K562 (cell line): ENCODE results near the gene DHRS2. TPM values are rescaled to one million over a fixed set of nuclear protein-coding genes. Genes with fewer than 3 reads are reported as not detected.
A peak's percentile ranks its signal among the peaks of the same experiment; 100 is the strongest.

Experiments
- ATAC-seq: fragments of 200-7000 bp; cut with Tn5 transposase; 3 replicates; pipeline ENCODE4 v1.9.1; 2020; ENCODE audit warnings: moderate library complexity
- BruUV-seq: library from RNA; stranded (reverse); fragments of 400-500 nt; replicated peaks from 2 replicates; lab custom pipeline; 2021; lab: Mats Ljungman, UMichigan
- CTCF ChIA-PET: fragments of 300-600 bp; formaldehyde crosslinking; extraction: SDS; loops from one replicate; lab custom pipeline; 2021; ENCODE audit warnings: low intra/inter-chr PET ratio; lab: Yijun Ruan, JAX
- POLR2A ChIA-PET: fragments of 300-600, 350-650 bp; sonication (Branson Sonifier 250); formaldehyde crosslinking; extraction: SDS; loops from one replicate; lab custom pipeline; 2021; ENCODE audit warnings: antibody characterized with exemption, inconsistent platforms; lab: Yijun Ruan, JAX
- DNase-seq, 4 experiments: peaks; one replicate each; pipeline versions ENCODE4 v3.0.0 to v3.0.0-alpha.2; 2011 to 2018; ENCODE audit warnings: low spot score in 3 of 4, mixed read lengths in 3 of 4; ENCODE audit errors: extremely low read depth in 1 of 4
- FAIRE-seq: peaks from 2 replicates; lab custom pipeline; 2011; peaks lifted over from hg19 to GRCh38; lab: Jason Lieb, UNC
- H2AFZ ChIP-seq: 2 replicates; pipeline ENCODE4 v1.6.0; 2011; ENCODE audit warnings: low read depth, low read length, control low read depth, inconsistent platforms
- H3K27ac ChIP-seq: fragments of 200-600 bp; 3 replicates; pipeline ENCODE4 v1.8.0; 2011; ENCODE audit warnings: low read depth, mild to moderate bottlenecking, control low read depth, inconsistent platforms, low read length, moderate library complexity, mixed read lengths; ENCODE audit errors: extremely low read depth
- H3K27me3 ChIP-seq, 2 experiments: fragments of 300-600 bp in 1 of 2; 2 replicates in 1 of 2; 3 replicates in 1 of 2; pipeline versions ENCODE4 v1.6.0 to v1.8.0; 2011; ENCODE audit warnings: inconsistent platforms in 2 of 2, low read length in 2 of 2, mild to moderate bottlenecking in 1 of 2, mixed read lengths in 1 of 2, moderate library complexity in 1 of 2; ENCODE audit not compliant: control insufficient read depth in 2 of 2, insufficient read depth in 2 of 2
- H3K36me3 ChIP-seq: fragments of 300-600 bp; 3 replicates; pipeline ENCODE4 v1.8.0; 2011; ENCODE audit warnings: mild to moderate bottlenecking, low read length, inconsistent platforms; ENCODE audit not compliant: control insufficient read depth, insufficient read depth
- H3K4me1 ChIP-seq, 2 experiments: fragments of 200-600 bp in 1 of 2; replicated peaks in 1 of 2; 2 replicates in 1 of 2; 3 replicates in 1 of 2; pipeline versions ENCODE4 v1.5.1 to v1.8.0; 2011; ENCODE audit warnings: inconsistent platforms in 2 of 2, low read length in 2 of 2, mild to moderate bottlenecking in 1 of 2, mixed read lengths in 1 of 2, moderate library complexity in 1 of 2; ENCODE audit not compliant: control insufficient read depth in 2 of 2, insufficient read depth in 2 of 2
- H3K4me2 ChIP-seq: 2 replicates; pipeline ENCODE4 v1.6.1; 2011; ENCODE audit warnings: low read length, control low read depth, inconsistent platforms, mixed read lengths; ENCODE audit not compliant: insufficient read depth
- H3K4me3 ChIP-seq: fragments of 200-600 bp; sonication (generic), shearing (Covaris generic); 2 replicates; pipeline ENCODE4 v1.5.1; 2016; ENCODE audit warnings: control low read depth, inconsistent platforms
- H3K79me2 ChIP-seq: fragments of 200-600 bp; 3 replicates; pipeline ENCODE4 v1.8.0; 2011; ENCODE audit warnings: low read length, inconsistent platforms; ENCODE audit not compliant: control insufficient read depth, insufficient read depth
- H3K9ac ChIP-seq, 2 experiments: 2 replicates each; pipeline versions ENCODE4 v1.6.0 to v1.6.1; 2011; ENCODE audit warnings: low read depth in 2 of 2, low read length in 2 of 2, control low read depth in 1 of 2, inconsistent platforms in 1 of 2, mild to moderate bottlenecking in 1 of 2, mixed read lengths in 1 of 2; ENCODE audit not compliant: insufficient read depth in 1 of 2
- H3K9me1 ChIP-seq: one replicate; pipeline ENCODE4 v1.6.0; 2011; ENCODE audit warnings: inconsistent platforms, mild to moderate bottlenecking, low read length, moderate library complexity; ENCODE audit not compliant: control insufficient read depth, insufficient read depth
- H3K9me3 ChIP-seq: replicated peaks from 2 replicates; pipeline ENCODE4 v1.5.1; 2011; ENCODE audit warnings: low read depth, low read length, inconsistent platforms; ENCODE audit not compliant: control insufficient read depth, insufficient read depth
- H4K20me1 ChIP-seq: replicated peaks from 2 replicates; pipeline ENCODE4 v1.6.1; 2011; ENCODE audit warnings: low read length, inconsistent platforms, mixed read lengths; ENCODE audit not compliant: control insufficient read depth, insufficient read depth
- GATA2 ChIP-seq: sonication (generic); formaldehyde crosslinking; IDR thresholded peaks from 2 replicates; pipeline ENCODE4 v1.4.0; 2020; ENCODE audit warnings: mild to moderate bottlenecking, missing genetic modification reagents
- KAT2B ChIP-seq: IDR thresholded peaks from one replicate; pipeline ENCODE4 v1.6.1; 2012; ENCODE audit warnings: low read depth, mild to moderate bottlenecking, control low read depth, inconsistent platforms, low read length, moderate library complexity
- NCOA4 ChIP-seq: fragments of 450-650 bp; IDR thresholded peaks from 2 replicates; pipeline ENCODE4 v1.6.1; 2018; ENCODE audit warnings: mild to moderate bottlenecking; ENCODE audit not compliant: partially characterized antibody
- PURB ChIP-seq: sonication (generic); formaldehyde crosslinking; IDR thresholded peaks from 2 replicates; pipeline ENCODE4 v1.9.0; 2021; ENCODE audit warnings: low read depth, mild to moderate bottlenecking, missing genetic modification reagents
- RFX1 ChIP-seq: fragments of 450-650 bp; IDR thresholded peaks from 2 replicates; pipeline ENCODE4 v1.6.1; 2016; ENCODE audit warnings: mild to moderate bottlenecking, moderate library complexity
- TARDBP ChIP-seq: fragments of 450-650 bp; IDR thresholded peaks from 2 replicates; pipeline ENCODE4 v1.6.1; 2016
- ZNF311 ChIP-seq: fragments of 250-450 bp; sonication (Bioruptor Pico); IDR thresholded peaks from 2 replicates; pipeline ENCODE4 v1.4.0; 2020; ENCODE audit warnings: mild to moderate bottlenecking, moderate library complexity
- ZNF324 ChIP-seq: fragments of 250-450 bp; sonication (Bioruptor Pico); IDR thresholded peaks from 2 replicates; pipeline ENCODE4 v1.4.0; 2020; ENCODE audit warnings: mild to moderate bottlenecking
- ZNF589 ChIP-seq: fragments of 200-800 bp; sonication (Bioruptor generic); IDR thresholded peaks from 2 replicates; pipeline ENCODE4 v1.6.1; 2016; ENCODE audit warnings: low read depth, missing genetic modification characterization, missing compliant biosample characterization
- WGBS: fragments of 100-300 bp; shearing (Covaris generic); methylation state at CpG from one replicate; pipeline ENCODE4 v1.1.6; 2016; ENCODE audit warnings: low coverage, mixed read lengths; ENCODE audit not compliant: insufficient coverage; ENCODE audit errors: missing lambda C conversion rate; 5-methylcytosine and 5-hydroxymethylcytosine counted together
- in situ Hi-C: fragments of 300-500 bp; cut with MboI; formaldehyde crosslinking; loops from 4 replicates; pipeline ENCODE4 v1.15.0; 2018; ENCODE audit warnings: inconsistent platforms, mixed read lengths
- intact Hi-C: fragments of 100-400 bp; cut with micrococcal nuclease; formaldehyde crosslinking; loops from 2 replicates; pipeline ENCODE4 v1.14.2; 2022
- polyA plus RNA-seq, 8 experiments: library from polyadenylated mRNA; depleted of rRNA in 4 of 8; stranded (reverse) in 5 of 8; unstranded in 3 of 8; fragments of >200 nt; fragmentation: Nextera tagmentation in 2 of 8; fragmentation: Illumina TruSeq in 1 of 8; extraction: Ambion mirVana in 2 of 8; extraction: Trizol in 1 of 8; gene quantifications; 2 replicates each; pipeline versions ENCODE4 v1.2.1 to v1.2.3, GENCODE V29; 2011 to 2014; ENCODE audit warnings: inconsistent platforms in 1 of 8, missing spikeins in 1 of 8
- total RNA-seq, 7 experiments: library from RNA; depleted of rRNA in 6 of 7; stranded (reverse); fragments of >200 nt in 6 of 7; fragmentation: Illumina TruSeq in 2 of 7; extraction: Trizol in 2 of 7; gene quantifications; 2 replicates each; pipeline versions ENCODE4 v1.2.1 to v1.2.3, GENCODE V29; 2011 to 2021; ENCODE audit warnings: low replicate concordance in 1 of 7
- TF ChIP-seq, protein P1 (sequence below): sonication (generic); formaldehyde crosslinking; IDR thresholded peaks from 2 replicates; pipeline ENCODE4 v1.8.0; 2022; ENCODE audit warnings: mild to moderate bottlenecking, missing genetic modification reagents
- TF ChIP-seq, protein P2 (sequence below): fragments of 250-450 bp; sonication (Bioruptor Pico); IDR thresholded peaks from 2 replicates; pipeline ENCODE4 v1.4.0; 2020; ENCODE audit warnings: mild to moderate bottlenecking

DHRS2 gene
- total and polyA plus RNA-seq, 9 of the 15 experiments (the other 6 are each of a cell fraction or from before 2014, with no cell fraction given) = 2.9 to 96.8 (median 64.4) TPM

DNA sequence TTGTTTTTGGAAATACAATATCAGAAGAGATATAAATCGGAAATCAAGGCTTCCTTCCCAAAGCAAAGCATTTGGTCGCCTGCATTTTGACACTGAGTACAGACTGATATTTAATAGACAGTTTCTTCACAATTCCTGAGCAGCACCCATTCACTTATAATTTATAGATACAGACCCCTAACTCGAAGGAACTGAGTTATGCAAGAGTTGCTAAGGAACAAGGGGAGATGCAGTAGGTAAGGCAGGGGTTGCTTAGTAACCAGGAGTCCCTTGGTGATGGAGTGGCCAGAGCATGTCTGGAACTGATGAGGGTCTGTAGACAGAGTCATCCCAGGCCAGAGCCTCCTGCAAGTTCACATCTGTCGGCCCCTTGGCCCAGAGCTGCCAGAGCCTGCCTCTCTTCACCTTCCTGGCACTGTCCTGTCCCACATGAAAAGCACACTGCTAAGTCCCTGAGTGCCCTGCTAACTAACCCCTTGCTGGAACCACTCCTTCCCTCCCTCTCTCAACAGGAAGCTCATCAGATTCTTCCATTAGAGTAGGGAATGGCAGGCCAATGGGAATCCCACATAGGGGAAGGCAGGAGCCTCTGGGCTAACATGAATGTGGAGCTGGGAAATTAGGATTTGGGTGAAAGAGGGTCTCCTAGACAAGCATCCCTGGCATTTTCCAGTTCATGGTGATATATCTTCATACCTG lies 3.6 kb upstream of the DHRS2 start:
- Histone ChIP-seq H3K4me1 (no peaks in the 10 kb centered on the region; a peak in 1 of 5 replicates), H3K27me3 (no peaks in the 10 kb centered on the region; a peak in 1 of 5 replicates), H3K27ac (no peak overlapping the region), H3K9me1 (no peaks in the 10 kb centered on the region), H3K79me2 (no peaks in the 10 kb centered on the region), H3K36me3 (no peaks in the 10 kb centered on the region), H3K9me3 (no peaks in the 10 kb centered on the region; the same call in 1 of the 2 replicates), H3K4me2 (no peak overlapping the region), H2AFZ (no peak overlapping the region; the same call in 1 of the 2 replicates), H4K20me1 (no peaks in the 10 kb centered on the region)
- 0% methylated on average over 3 of the region's 4 CpGs for WGBS
- ATAC-seq = no peak
- BruUV-seq = no TSS peak
- in situ Hi-C loops = no loop called here
- POLR2A ChIA-PET = interaction anchor here (0.6 to 1.1 kb wide), 4 partner anchors 10 to 797 kb away, joined by 3 to 5 read pairs (median 4); partner anchors contain the start of genes CBLN3 and KHNYN
- CTCF ChIA-PET = interaction anchor here (2.8 kb wide), 1 partner anchor 278 kb away, joined by 13 read pairs; no protein-coding TSS in a partner anchor
- no peak for TF ChIP-seq ZNF311 (CRISPR knock-in tag)
- TF ChIP-seq RFX1 = peak; percentile 33; the same call in 1 of the 2 replicates
- TF ChIP-seq, all 486 proteins: peak for 1
- FAIRE-seq = no peak
- DNase-seq = no peak
- H3K9ac ChIP-seq = no peak overlapping the region
- H3K4me3 ChIP-seq = no peak overlapping the region
- intact Hi-C loops = loop anchor here (5.0 to 10.0 kb wide), 2 partner anchors 95 to 282 kb away; no protein-coding TSS in a partner anchor

DNA sequence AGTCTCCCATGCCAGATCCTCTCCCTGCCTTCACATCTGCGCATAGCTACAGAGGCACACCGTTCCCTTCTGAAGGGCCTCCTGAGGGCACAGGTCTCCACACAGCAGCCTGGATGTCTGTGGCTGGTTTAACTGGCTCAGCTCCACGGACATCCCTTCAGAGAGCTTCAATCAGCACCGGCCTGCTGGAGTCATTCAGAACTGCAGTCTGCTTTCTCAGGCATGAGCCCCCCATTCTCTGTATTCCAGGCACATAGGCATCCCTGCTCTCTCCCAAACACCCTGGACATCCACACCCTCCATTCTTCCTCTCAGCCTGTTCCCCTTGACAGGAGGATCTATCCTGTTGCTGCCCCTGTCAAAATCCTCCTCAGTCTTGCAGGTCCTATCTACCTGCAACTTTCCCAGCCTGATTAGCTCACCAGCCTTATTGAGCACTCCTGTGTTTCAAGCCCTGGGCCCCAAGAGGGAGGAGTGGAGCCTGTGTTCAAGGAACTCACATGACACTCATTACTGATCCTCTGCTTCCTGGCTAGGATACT lies 2.9 kb upstream of the DHRS2 start:
- peak; percentile 51; the same call in 2 of the 3 replicates for ATAC-seq
- no peak overlapping the region for H3K4me2 ChIP-seq
- ChIA-PET CTCF (interaction anchor here (2.8 kb wide), 1 partner anchor 277 kb away, joined by 13 read pairs; no protein-coding TSS in a partner anchor), POLR2A (no interaction called here)
- H3K27ac ChIP-seq = no peak overlapping the region
- H4K20me1 ChIP-seq = no peaks in the 10 kb centered on the region
- WGBS = 15% methylated on average over 4 of the region's 4 CpGs
- no peak for FAIRE-seq
- intact Hi-C loops = loop anchor here (5.0 to 10.0 kb wide), 2 partner anchors 94 to 282 kb away; no protein-coding TSS in a partner anchor
- in situ Hi-C loops = no loop called here
- H3K4me1 ChIP-seq = no peaks in the 10 kb centered on the region; a peak in 1 of 5 replicates
- H2AFZ ChIP-seq = no peak overlapping the region
- no peak overlapping the region for H3K4me3 ChIP-seq
- no peaks in the 10 kb centered on the region; the same call in 1 of the 2 replicates for H3K9me3 ChIP-seq
- no peak for DNase-seq
- no peak overlapping the region for H3K9ac ChIP-seq
- no peaks in the 10 kb centered on the region for H3K36me3 ChIP-seq
- no peaks in the 10 kb centered on the region; the same call in 2 of the 3 replicates for H3K79me2 ChIP-seq
- no peaks in the 10 kb centered on the region; a peak in 1 of 5 replicates for H3K27me3 ChIP-seq
- no peaks in the 10 kb centered on the region for H3K9me1 ChIP-seq
- BruUV-seq = no TSS peak
- TF ChIP-seq NCOA4 (no peak), ZNF324 (no peak), GATA2 (no peak), ZNF589 (CRISPR knock-in tag) (no peak), TARDBP (no peak), KAT2B (no peak), PURB (no peak)
- TF ChIP-seq, protein P1, sequence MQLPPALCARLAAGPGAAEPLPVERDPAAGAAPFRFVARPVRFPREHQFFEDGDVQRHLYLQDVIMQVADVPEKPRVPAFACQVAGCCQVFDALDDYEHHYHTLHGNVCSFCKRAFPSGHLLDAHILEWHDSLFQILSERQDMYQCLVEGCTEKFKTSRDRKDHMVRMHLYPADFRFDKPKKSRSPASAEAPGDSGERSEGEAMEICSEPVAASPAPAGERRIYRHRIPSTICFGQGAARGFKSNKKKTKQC (CRISPR knock-in tag) = no peak
- TF ChIP-seq, protein P2, sequence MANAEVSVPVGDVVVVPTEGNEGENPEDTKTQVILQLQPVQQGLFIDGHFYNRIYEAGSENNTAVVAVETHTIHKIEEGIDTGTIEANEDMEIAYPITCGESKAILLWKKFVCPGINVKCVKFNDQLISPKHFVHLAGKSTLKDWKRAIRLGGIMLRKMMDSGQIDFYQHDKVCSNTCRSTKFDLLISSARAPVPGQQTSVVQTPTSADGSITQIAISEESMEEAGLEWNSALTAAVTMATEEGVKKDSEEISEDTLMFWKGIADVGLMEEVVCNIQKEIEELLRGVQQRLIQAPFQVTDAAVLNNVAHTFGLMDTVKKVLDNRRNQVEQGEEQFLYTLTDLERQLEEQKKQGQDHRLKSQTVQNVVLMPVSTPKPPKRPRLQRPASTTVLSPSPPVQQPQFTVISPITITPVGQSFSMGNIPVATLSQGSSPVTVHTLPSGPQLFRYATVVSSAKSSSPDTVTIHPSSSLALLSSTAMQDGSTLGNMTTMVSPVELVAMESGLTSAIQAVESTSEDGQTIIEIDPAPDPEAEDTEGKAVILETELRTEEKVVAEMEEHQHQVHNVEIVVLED (CRISPR knock-in tag) = no peak
